ENCODE results near the gene ULK3. TPM values are rescaled to one million over a fixed set of nuclear protein-coding genes. Genes with fewer than 3 reads are reported as not detected.
A peak's percentile ranks its signal among the peaks of the same experiment; 100 is the strongest.

The ULK3 gene
- total RNA-seq, 3 donors from 2014 or later (not counting 1 experiment from before 2014, with no cell fraction given): 54.8 to 75.1 (median 64.7) TPM

DNA sequence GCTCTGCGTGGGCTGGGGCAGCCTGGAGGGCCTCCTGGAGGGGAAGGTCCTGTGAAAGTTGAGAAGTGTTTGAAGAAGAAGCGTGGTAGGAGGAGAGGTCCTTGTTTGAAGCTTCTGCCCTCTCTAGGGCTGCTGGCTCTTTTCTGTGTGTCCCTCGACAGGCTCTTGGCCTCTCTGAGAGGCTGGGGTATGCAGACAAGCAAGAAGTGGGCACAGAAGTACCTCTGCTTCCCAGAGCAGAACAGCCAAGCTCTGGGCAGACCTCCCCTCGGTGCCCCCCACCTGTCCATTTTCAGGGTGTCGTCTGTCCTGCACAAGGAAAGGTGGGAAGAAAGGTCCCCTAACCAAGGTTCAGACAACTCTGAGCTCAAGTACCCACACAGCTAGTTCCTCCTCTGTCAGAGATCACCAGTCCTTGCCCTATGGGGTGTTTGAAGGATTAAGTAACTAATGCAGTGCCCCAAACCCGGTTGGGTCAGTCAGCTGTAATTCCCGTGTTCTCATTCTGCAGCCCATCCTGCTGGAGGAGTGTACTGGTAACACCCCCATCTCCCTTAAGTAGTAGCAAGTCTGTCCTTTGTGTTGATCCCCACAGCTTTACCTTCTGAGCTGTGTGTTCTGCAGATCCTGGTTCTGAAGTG lies 54.8 kb downstream of the ULK3 start:
- Mint-ChIP-seq H3K4me3 (peak overlapping the region; percentile 97), H3K27me3 (ENCODE audit: low read depth in 2 of 2) (no peaks in the 10 kb centered on the region), H3K36me3 (no peaks in the 10 kb centered on the region), H3K4me1 (peaks cover 93 to 99% of the 10 kb centered on the region in 2 donors), H3K9me3 (no peaks in the 10 kb centered on the region), H3K27ac (peak overlapping the region; percentile 95 to 100)
- no peaks in the 10 kb centered on the region for H3K9me3 ChIP-seq (ENCODE audit: control insufficient read depth, insufficient read depth, low read length)
- peaks cover 95% of the 10 kb centered on the region for H3K4me1 ChIP-seq (ENCODE audit: control insufficient read depth, insufficient read depth, low read length)
- H3K4me3 ChIP-seq (ENCODE audit: low read length): peak overlapping the region; percentile 43
- H3K27me3 ChIP-seq (ENCODE audit: control insufficient read depth, insufficient read depth, low read length): no peaks in the 10 kb centered on the region
- DNase-seq (no peak), ATAC-seq (peak in 2 of 3 donors; percentile 0)
- intact Hi-C loops (cut with micrococcal nuclease): loop anchor here (2.0 to 10.0 kb wide), 5 partner anchors 54 to 667 kb away; partner anchors contain the start of genes ARID3B, C15orf39, COX5A and SIN3A
- WGBS (ENCODE audit: insufficient coverage): 3% methylated on average over 7 of the region's 7 CpGs
- H3K27ac ChIP-seq (ENCODE audit: low read length): peak overlapping the region; percentile 94
- TF ChIP-seq, protein P1, sequence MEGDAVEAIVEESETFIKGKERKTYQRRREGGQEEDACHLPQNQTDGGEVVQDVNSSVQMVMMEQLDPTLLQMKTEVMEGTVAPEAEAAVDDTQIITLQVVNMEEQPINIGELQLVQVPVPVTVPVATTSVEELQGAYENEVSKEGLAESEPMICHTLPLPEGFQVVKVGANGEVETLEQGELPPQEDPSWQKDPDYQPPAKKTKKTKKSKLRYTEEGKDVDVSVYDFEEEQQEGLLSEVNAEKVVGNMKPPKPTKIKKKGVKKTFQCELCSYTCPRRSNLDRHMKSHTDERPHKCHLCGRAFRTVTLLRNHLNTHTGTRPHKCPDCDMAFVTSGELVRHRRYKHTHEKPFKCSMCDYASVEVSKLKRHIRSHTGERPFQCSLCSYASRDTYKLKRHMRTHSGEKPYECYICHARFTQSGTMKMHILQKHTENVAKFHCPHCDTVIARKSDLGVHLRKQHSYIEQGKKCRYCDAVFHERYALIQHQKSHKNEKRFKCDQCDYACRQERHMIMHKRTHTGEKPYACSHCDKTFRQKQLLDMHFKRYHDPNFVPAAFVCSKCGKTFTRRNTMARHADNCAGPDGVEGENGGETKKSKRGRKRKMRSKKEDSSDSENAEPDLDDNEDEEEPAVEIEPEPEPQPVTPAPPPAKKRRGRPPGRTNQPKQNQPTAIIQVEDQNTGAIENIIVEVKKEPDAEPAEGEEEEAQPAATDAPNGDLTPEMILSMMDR (IDR thresholded peaks at IDR 0.05): no peak
- H3K36me3 ChIP-seq (ENCODE audit: control insufficient read depth, insufficient read depth, low read length): peaks cover 13% of the 10 kb centered on the region

GRCh38 chr15:74787251-74788041 lies 55.5 kb downstream of the ULK3 start:
- H3K27ac ChIP-seq (ENCODE audit: low read length): peak overlapping the region; percentile 94
- Mint-ChIP-seq H3K9me3 (no peaks in the 10 kb centered on the region), H3K4me3 (peak overlapping the region; percentile 97), H3K36me3 (no peaks in the 10 kb centered on the region), H3K27me3 (ENCODE audit: low read depth in 2 of 2) (no peaks in the 10 kb centered on the region), H3K27ac (peak overlapping the region; percentile 95 to 100), H3K4me1 (peaks cover 87 to 98% of the 10 kb centered on the region in 2 donors)
- intact Hi-C loops (cut with micrococcal nuclease): loop anchor here (1.0 to 10.0 kb wide), 7 partner anchors 9 to 667 kb away; partner anchors contain the start of genes ARID3B, C15orf39, COX5A and SIN3A
- H3K4me3 ChIP-seq (ENCODE audit: low read length): peak overlapping the region; percentile 43
- ATAC-seq (peak; percentile 57 to 83 (median 75)), DNase-seq (peak; percentile 91 to 96)
- TF ChIP-seq, protein P1 (IDR thresholded peaks at IDR 0.05): peak; percentile 72
- peaks cover 11% of the 10 kb centered on the region for H3K36me3 ChIP-seq (ENCODE audit: control insufficient read depth, insufficient read depth, low read length)
- peaks cover 92% of the 10 kb centered on the region for H3K4me1 ChIP-seq (ENCODE audit: control insufficient read depth, insufficient read depth, low read length)
- no peaks in the 10 kb centered on the region for H3K27me3 ChIP-seq (ENCODE audit: control insufficient read depth, insufficient read depth, low read length)
- no peaks in the 10 kb centered on the region for H3K9me3 ChIP-seq (ENCODE audit: control insufficient read depth, insufficient read depth, low read length)
- WGBS (ENCODE audit: insufficient coverage): 0% methylated on average over 13 of the region's 13 CpGs

DNA sequence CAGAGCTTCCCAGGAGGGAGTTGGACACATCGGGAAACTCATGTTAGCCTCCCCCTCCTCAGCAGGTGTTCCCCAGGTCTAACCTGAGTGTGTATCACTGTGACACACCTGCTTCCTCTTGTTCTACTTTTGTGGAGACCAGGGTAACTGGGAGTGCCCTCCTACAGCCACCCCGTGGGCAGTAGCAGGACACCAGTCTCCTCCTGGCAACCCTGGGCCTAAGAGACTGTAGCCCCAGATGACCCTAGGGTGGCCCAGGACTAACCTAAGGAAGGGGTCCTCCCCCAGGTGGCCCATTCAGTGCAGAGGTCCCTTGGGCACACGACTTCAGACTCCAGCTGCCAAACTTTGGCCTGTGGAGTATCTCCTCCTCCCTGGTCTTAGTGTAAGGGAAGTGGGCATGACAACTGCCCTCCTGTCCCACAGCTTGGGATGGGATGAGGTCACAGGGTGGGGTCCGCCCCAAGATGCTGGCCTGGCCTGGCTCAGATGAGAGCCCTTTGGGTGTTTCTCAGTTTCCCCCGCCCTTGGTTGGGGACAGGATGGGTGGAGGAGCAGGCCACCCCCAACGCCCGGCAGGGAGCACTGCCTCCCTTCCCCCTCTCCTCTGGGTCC lies 56.3 kb downstream of the ULK3 start:
- H3K4me1 ChIP-seq (ENCODE audit: control insufficient read depth, insufficient read depth, low read length): peaks cover 85% of the 10 kb centered on the region
- H3K27me3 ChIP-seq (ENCODE audit: control insufficient read depth, insufficient read depth, low read length): no peaks in the 10 kb centered on the region
- Mint-ChIP-seq H3K4me1 (peaks cover 80 to 90% of the 10 kb centered on the region in 2 donors), H3K27me3 (ENCODE audit: low read depth in 2 of 2) (no peaks in the 10 kb centered on the region), H3K4me3 (peak overlapping the region; percentile 97), H3K9me3 (no peaks in the 10 kb centered on the region), H3K36me3 (no peaks in the 10 kb centered on the region), H3K27ac (peak overlapping the region; percentile 95 to 100)
- ATAC-seq (no peak), DNase-seq (no peak)
- TF ChIP-seq, protein P1 (IDR thresholded peaks at IDR 0.05): no peak
- H3K9me3 ChIP-seq (ENCODE audit: control insufficient read depth, insufficient read depth, low read length): no peaks in the 10 kb centered on the region
- 6% methylated on average over 4 of the region's 7 CpGs for WGBS (ENCODE audit: insufficient coverage)
- intact Hi-C loops (cut with micrococcal nuclease): loop anchor here (1.0 to 10.0 kb wide), 6 partner anchors 10 to 668 kb away; partner anchors contain the start of genes C15orf39, COX5A, SIN3A and ULK3
- H3K27ac ChIP-seq (ENCODE audit: low read length): peak overlapping the region; percentile 94
- peaks cover 6% of the 10 kb centered on the region for H3K36me3 ChIP-seq (ENCODE audit: control insufficient read depth, insufficient read depth, low read length)
- H3K4me3 ChIP-seq (ENCODE audit: low read length): peak overlapping the region; percentile 37

Other genes with a start within 250 kb of the ULK3 start
- 100 to 1,000 TPM; 288 to 298 (median 293) TPM for gene CLK3, start 227.3 kb downstream of the ULK3 start, total RNA-seq
- 10 to 100 TPM; 22.4 to 39.2 (median 32.6) TPM for gene EDC3, start 147.1 kb downstream of the ULK3 start, total RNA-seq
- under 1 TPM in 1 of 3 donors, not detected in 2; 0.33 TPM for gene CYP1A1, start 117.6 kb downstream of the ULK3 start, total RNA-seq
- not detected for gene CYP1A2, start 94.3 kb downstream of the ULK3 start, total RNA-seq
- 100 to 1,000 TPM; 282 to 334 (median 287) TPM for gene CSK, start 61.1 kb downstream of the ULK3 start, total RNA-seq
- gene LMAN1L, start 30.3 kb downstream of the ULK3 start, total RNA-seq: 1 to 10 TPM in 1 of 3 donors, under 1 TPM in 2; 0.72 to 1.1 (median 0.94) TPM
- gene CPLX3, start 16.5 kb downstream of the ULK3 start, total RNA-seq: under 1 TPM in 2 of 3 donors, not detected in 1; 0.16 to 0.93 TPM
- gene SCAMP2, start 30.2 kb upstream of the ULK3 start, total RNA-seq: 100 to 1,000 TPM in 1 of 3 donors, 10 to 100 TPM in 2; 78.8 to 101 (median 92.8) TPM
- gene MPI, start 46.9 kb upstream of the ULK3 start, total RNA-seq: 10 to 100 TPM; 15.7 to 20.4 (median 18.8) TPM
- gene FAM219B, start 63.7 kb upstream of the ULK3 start, total RNA-seq: 100 to 1,000 TPM in 1 of 3 donors, 10 to 100 TPM in 2; 63.5 to 107 (median 69.0) TPM
- gene COX5A, start 94.9 kb upstream of the ULK3 start, total RNA-seq: 10 to 100 TPM; 69.7 to 90.0 (median 76.9) TPM
- under 1 TPM; 0.21 to 0.84 (median 0.50) TPM for gene RPP25, start 113.6 kb upstream of the ULK3 start, total RNA-seq
- 1 to 10 TPM in 1 of 3 donors, under 1 TPM in 2; 0.09 to 2.7 (median 0.54) TPM for gene SCAMP5, start 152.4 kb upstream of the ULK3 start, total RNA-seq
- 10 to 100 TPM; 21.3 to 32.3 (median 27.0) TPM for gene PPCDC, start 180.4 kb upstream of the ULK3 start, total RNA-seq